HCT116 (cell line): ENCODE data around the gene PYY. TPM values are rescaled to one million over a fixed set of nuclear protein-coding genes. Genes with fewer than 3 reads are reported as not detected.

ENCODE experiments used
- ATAC-seq: fragments of 200-7000 bp; cut with Tn5 transposase; 2 replicates; pipeline ENCODE4 v1.9.1; 2020; ENCODE audit warnings: mild to moderate bottlenecking, moderate library complexity
- BruUV-seq: library from RNA; stranded (reverse); fragments of 400-500 nt; replicated peaks from 2 replicates; lab custom pipeline; 2021; lab: Mats Ljungman, UMichigan
- CTCF ChIA-PET: fragments of 300-600 bp; sonication (Branson Sonifier 250); formaldehyde crosslinking; loops from one replicate; lab custom pipeline; 2021; ENCODE audit warnings: antibody characterized with exemption; lab: Charles Lee
- POLR2A ChIA-PET: fragments of 300-600, 350-600 bp; sonication (Branson Sonifier 250); formaldehyde crosslinking; loops from one replicate; lab custom pipeline; 2021; ENCODE audit warnings: antibody characterized with exemption; lab: Charles Lee
- RAD21 ChIA-PET, 2 experiments: fragments of 300-600 bp; sonication (Branson Sonifier 250); formaldehyde crosslinking; loops; one replicate each; lab custom pipeline; 2023; ENCODE audit warnings: low total read pairs in 2 of 2; ENCODE audit not compliant: uncharacterized antibody in 2 of 2, unreplicated experiment in 2 of 2, low non-redundant PET in 1 of 2; lab: Charles Lee
- DNase-seq: peaks from one replicate; pipeline ENCODE4 v3.0.0-alpha.2; 2010; ENCODE audit warnings: low read depth, low spot score
- H2AFZ ChIP-seq: fragments of 200-600 bp; shearing (Covaris generic), sonication (generic); 2 replicates; pipeline ENCODE4 v1.6.1; 2017; ENCODE audit warnings: low read depth, mixed run types, mixed read lengths, antibody characterized with exemption, low read length; ENCODE audit not compliant: poor library complexity, severe bottlenecking
- H3K27ac ChIP-seq: 2 replicates; pipeline ENCODE4 v1.5.1; 2012; ENCODE audit warnings: low read depth, low read length
- H3K27me3 ChIP-seq: fragments of 200-600 bp; sonication (generic); 2 replicates; pipeline ENCODE4 v1.6.1; 2016; ENCODE audit warnings: mixed run types, low read length, mixed read lengths; ENCODE audit not compliant: insufficient read depth
- H3K36me3 ChIP-seq, 2 experiments: fragments of 200-500 bp in 1 of 2; fragments of 200-600 bp in 1 of 2; sonication (Bioruptor generic) in 1 of 2; sonication (generic) in 1 of 2; 2 replicates each; pipeline versions ENCODE4 v1.5.1 to v1.6.1; 2014 to 2016; ENCODE audit warnings: low read length in 2 of 2, inconsistent platforms in 1 of 2, mixed read lengths in 1 of 2, mixed run types in 1 of 2; ENCODE audit not compliant: insufficient read depth in 2 of 2, control insufficient read depth in 1 of 2
- H3K4me1 ChIP-seq, 2 experiments: fragments of 200-600 bp in 1 of 2; sonication (generic) in 1 of 2; 2 replicates each; pipeline versions ENCODE4 v1.5.1 to v1.6.1; 2012 to 2017; ENCODE audit warnings: low read length in 2 of 2, inconsistent platforms in 1 of 2, mild to moderate bottlenecking in 1 of 2, mixed read lengths in 1 of 2, mixed run types in 1 of 2, moderate library complexity in 1 of 2; ENCODE audit not compliant: insufficient read depth in 2 of 2, control insufficient read depth in 1 of 2
- H3K4me2 ChIP-seq: fragments of 200-600 bp; sonication (generic); 2 replicates; pipeline ENCODE4 v1.6.1; 2017; ENCODE audit warnings: mixed run types, low read length, mixed read lengths
- H3K4me3 ChIP-seq, 2 experiments: fragments of 200-600 bp in 1 of 2; sonication (generic) in 1 of 2; replicated peaks in 1 of 2; 2 replicates each; pipeline ENCODE4 v1.5.1; 2011 to 2016; ENCODE audit warnings: low read length in 2 of 2, control low read depth in 1 of 2, low read depth in 1 of 2, mild to moderate bottlenecking in 1 of 2, mixed read lengths in 1 of 2, mixed run types in 1 of 2
- H3K79me2 ChIP-seq: fragments of 200-600 bp; sonication (generic); 2 replicates; pipeline ENCODE4 v1.6.1; 2017; ENCODE audit warnings: mild to moderate bottlenecking, mixed run types, low read length, moderate library complexity, mixed read lengths; ENCODE audit not compliant: insufficient read depth
- H3K9ac ChIP-seq: fragments of 200-600 bp; sonication (generic); 2 replicates; pipeline ENCODE4 v1.6.1; 2016; ENCODE audit warnings: low read length, mixed read lengths
- H3K9me2 ChIP-seq: fragments of 200-600 bp; sonication (generic), shearing (Covaris generic); 2 replicates; pipeline ENCODE4 v1.6.1; 2017; ENCODE audit warnings: mixed run types, mild to moderate bottlenecking, moderate library complexity; ENCODE audit not compliant: insufficient read depth
- H3K9me3 ChIP-seq, 2 experiments: fragments of 200-500 bp in 1 of 2; fragments of 200-600 bp in 1 of 2; sonication (Bioruptor generic) in 1 of 2; sonication (generic) in 1 of 2; 2 replicates each; pipeline ENCODE4 v1.6.1; 2014 to 2017; ENCODE audit warnings: low read length in 2 of 2, mixed read lengths in 2 of 2, inconsistent platforms in 1 of 2, low read depth in 1 of 2, mild to moderate bottlenecking in 1 of 2, mixed run types in 1 of 2, moderate library complexity in 1 of 2; ENCODE audit not compliant: control insufficient read depth in 1 of 2, insufficient read depth in 1 of 2
- H4K20me1 ChIP-seq: fragments of 200-600 bp; sonication (generic), shearing (Covaris generic); 2 replicates; pipeline ENCODE4 v1.6.1; 2017; ENCODE audit warnings: mixed run types, mild to moderate bottlenecking, moderate library complexity; ENCODE audit not compliant: insufficient read depth
- CBX3 ChIP-seq: IDR thresholded peaks from 2 replicates; pipeline ENCODE4 v1.6.1; 2012; ENCODE audit warnings: low read depth
- CEBPB ChIP-seq: IDR thresholded peaks from 2 replicates; pipeline ENCODE4 v1.6.1; 2012; ENCODE audit warnings: low read depth
- EGR1 ChIP-seq: IDR thresholded peaks from 2 replicates; pipeline ENCODE4 v1.6.1; 2012; ENCODE audit warnings: low read depth
- ELF1 ChIP-seq: IDR thresholded peaks from 2 replicates; pipeline ENCODE4 v1.6.1; 2012; ENCODE audit warnings: low read depth, borderline replicate concordance
- FOSL1 ChIP-seq: IDR thresholded peaks from 2 replicates; pipeline ENCODE4 v1.6.1; 2012; ENCODE audit warnings: low read depth
- JUND ChIP-seq: IDR thresholded peaks from 2 replicates; pipeline ENCODE4 v1.6.1; 2012
- POLR2A ChIP-seq: IDR thresholded peaks from 2 replicates; pipeline ENCODE4 v1.7.0; 2011; ENCODE audit warnings: borderline replicate concordance; ENCODE audit not compliant: insufficient read depth, insufficient read length; ENCODE audit errors: extremely low read depth
- POLR2AphosphoS5 ChIP-seq: IDR thresholded peaks from 2 replicates; pipeline ENCODE4 v1.6.1; 2011; ENCODE audit warnings: mild to moderate bottlenecking, low read depth, low read length, moderate library complexity
- SP1 ChIP-seq: IDR thresholded peaks from 2 replicates; pipeline ENCODE4 v1.6.1; 2012; ENCODE audit warnings: low read depth
- TCF7L2 ChIP-seq: IDR thresholded peaks from 2 replicates; pipeline ENCODE4 v1.7.0; 2011; ENCODE audit warnings: borderline replicate concordance, inconsistent platforms; ENCODE audit not compliant: insufficient read depth, insufficient read length; ENCODE audit errors: extremely low read depth
- YY1 ChIP-seq: IDR thresholded peaks from 2 replicates; pipeline ENCODE4 v1.6.1; 2011; ENCODE audit warnings: low read length, low read depth, moderate library complexity, mild to moderate bottlenecking; ENCODE audit not compliant: insufficient replicate concordance; ENCODE audit errors: extremely low read depth
- ZFX ChIP-seq: fragments of 450-650 bp; IDR thresholded peaks from 2 replicates; pipeline ENCODE4 v1.6.1; 2017
- intact Hi-C: fragments of 100-400 bp; cut with micrococcal nuclease; formaldehyde crosslinking; loops from 2 replicates; pipeline ENCODE4 v1.10.0; 2022
- total RNA-seq: library from RNA; stranded (reverse); gene quantifications from one replicate; pipeline ENCODE4 v1.2.1, GENCODE V29; 2021; ENCODE audit not compliant: unreplicated experiment
- TF ChIP-seq, protein P1 (sequence below): IDR thresholded peaks from 2 replicates; pipeline ENCODE4 v1.6.1; 2012
- TF ChIP-seq, protein P2 (sequence below): IDR thresholded peaks from 2 replicates; pipeline ENCODE4 v1.6.1; 2012; ENCODE audit warnings: low read depth
- TF ChIP-seq, protein P3 (sequence below): IDR thresholded peaks from 2 replicates; pipeline ENCODE4 v1.6.1; 2012
- TF ChIP-seq, protein P4 (sequence below), 3 experiments: fragments of 200-600 bp in 1 of 3; sonication (generic) in 1 of 3; IDR thresholded peaks in 2 of 3; conservative IDR thresholded peaks in 1 of 3; 2 replicates each; pipeline ENCODE4 v1.5.1; 2012 to 2017; ENCODE audit warnings: low read depth in 2 of 3, low read length in 2 of 3, antibody characterized with exemption in 1 of 3, borderline replicate concordance in 1 of 3, control low read depth in 1 of 3, mild to moderate bottlenecking in 1 of 3, mixed read lengths in 1 of 3, mixed run types in 1 of 3, moderate library complexity in 1 of 3; ENCODE audit not compliant: insufficient read depth in 1 of 3
- TF ChIP-seq, protein P5 (sequence below): IDR thresholded peaks from 2 replicates; pipeline ENCODE4 v1.6.1; 2011; ENCODE audit warnings: mild to moderate bottlenecking, low read length, moderate library complexity; ENCODE audit not compliant: insufficient replicate concordance; ENCODE audit errors: extremely low read depth

Gene PYY
- total RNA-seq, 1 experiment from 2014 or later, result 0.52 TPM

DNA sequence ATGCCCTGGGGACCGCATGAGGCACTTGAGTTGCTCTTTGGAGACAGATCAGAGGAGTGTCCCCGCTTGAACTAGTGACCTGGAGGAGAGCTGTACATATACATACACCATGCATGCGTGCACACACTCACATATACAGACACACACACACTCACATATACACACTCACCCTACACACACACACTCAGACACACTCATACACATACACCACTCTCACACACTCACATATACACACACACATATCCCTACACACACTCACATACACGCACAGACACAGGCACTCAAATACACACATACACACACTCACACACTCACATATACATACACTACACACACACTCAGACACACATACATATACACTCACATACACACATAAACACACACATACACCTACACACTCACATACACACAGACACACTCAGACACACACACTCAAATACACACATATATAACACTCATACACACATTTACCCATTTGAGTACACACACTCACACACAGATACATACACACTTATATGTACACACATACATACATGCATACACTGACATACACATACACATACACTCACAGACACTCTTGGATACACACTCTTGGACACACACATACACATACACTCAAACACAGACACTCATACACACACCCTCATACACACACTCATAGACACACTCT, 41.0 kb downstream of the PYY start (continued):
- TF ChIP-seq, protein P1, sequence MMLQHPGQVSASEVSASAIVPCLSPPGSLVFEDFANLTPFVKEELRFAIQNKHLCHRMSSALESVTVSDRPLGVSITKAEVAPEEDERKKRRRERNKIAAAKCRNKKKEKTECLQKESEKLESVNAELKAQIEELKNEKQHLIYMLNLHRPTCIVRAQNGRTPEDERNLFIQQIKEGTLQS, result no peak
- TF ChIP-seq POLR2AphosphoS5, result no peak
- no peak for TF ChIP-seq EGR1

DNA sequence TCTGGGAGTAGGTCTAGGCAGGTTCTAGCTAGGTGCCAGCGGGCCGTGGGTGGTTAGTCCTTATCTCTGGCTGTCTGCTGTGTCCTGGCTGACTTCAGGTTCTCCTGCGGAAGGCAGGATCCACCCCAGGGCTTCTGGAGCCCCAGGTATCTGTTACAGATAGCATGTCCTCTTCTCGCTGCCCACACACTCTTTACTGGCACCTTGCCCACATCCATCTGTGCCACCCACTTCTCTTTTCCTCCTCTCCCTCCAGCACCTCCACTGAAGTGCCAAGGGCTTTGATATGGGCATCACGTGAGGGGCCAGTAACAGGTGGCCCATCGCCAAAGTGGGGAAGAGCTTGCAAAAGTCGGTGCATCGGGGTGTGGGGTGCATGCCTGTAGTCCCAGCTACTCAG, 41.8 kb downstream of the PYY start:
- intact Hi-C loops, result no loop called here
- Histone ChIP-seq H3K9ac (no peak overlapping the region), H3K36me3 (no peaks in the 10 kb centered on the region), H2AFZ (no peak overlapping the region), H3K4me2 (no peak overlapping the region), H3K9me3 (no peaks in the 10 kb centered on the region), H3K9me2 (no peaks in the 10 kb centered on the region), H4K20me1 (no peaks in the 10 kb centered on the region), H3K27me3 (no peaks in the 10 kb centered on the region), H3K79me2 (no peaks in the 10 kb centered on the region), H3K4me3 (no peak overlapping the region), H3K27ac (no peak overlapping the region), H3K4me1 (peaks cover 10 to 18% of the 10 kb centered on the region in 2 experiments)
- DNase-seq (no peak), ATAC-seq (no peak)
- CTCF ChIA-PET, result no interaction called here
- RAD21 ChIA-PET, result no interaction called here
- POLR2A ChIA-PET, result no interaction called here
- no TSS peak for BruUV-seq
- TF ChIP-seq, protein P2, sequence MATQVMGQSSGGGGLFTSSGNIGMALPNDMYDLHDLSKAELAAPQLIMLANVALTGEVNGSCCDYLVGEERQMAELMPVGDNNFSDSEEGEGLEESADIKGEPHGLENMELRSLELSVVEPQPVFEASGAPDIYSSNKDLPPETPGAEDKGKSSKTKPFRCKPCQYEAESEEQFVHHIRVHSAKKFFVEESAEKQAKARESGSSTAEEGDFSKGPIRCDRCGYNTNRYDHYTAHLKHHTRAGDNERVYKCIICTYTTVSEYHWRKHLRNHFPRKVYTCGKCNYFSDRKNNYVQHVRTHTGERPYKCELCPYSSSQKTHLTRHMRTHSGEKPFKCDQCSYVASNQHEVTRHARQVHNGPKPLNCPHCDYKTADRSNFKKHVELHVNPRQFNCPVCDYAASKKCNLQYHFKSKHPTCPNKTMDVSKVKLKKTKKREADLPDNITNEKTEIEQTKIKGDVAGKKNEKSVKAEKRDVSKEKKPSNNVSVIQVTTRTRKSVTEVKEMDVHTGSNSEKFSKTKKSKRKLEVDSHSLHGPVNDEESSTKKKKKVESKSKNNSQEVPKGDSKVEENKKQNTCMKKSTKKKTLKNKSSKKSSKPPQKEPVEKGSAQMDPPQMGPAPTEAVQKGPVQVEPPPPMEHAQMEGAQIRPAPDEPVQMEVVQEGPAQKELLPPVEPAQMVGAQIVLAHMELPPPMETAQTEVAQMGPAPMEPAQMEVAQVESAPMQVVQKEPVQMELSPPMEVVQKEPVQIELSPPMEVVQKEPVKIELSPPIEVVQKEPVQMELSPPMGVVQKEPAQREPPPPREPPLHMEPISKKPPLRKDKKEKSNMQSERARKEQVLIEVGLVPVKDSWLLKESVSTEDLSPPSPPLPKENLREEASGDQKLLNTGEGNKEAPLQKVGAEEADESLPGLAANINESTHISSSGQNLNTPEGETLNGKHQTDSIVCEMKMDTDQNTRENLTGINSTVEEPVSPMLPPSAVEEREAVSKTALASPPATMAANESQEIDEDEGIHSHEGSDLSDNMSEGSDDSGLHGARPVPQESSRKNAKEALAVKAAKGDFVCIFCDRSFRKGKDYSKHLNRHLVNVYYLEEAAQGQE, result no peak
- TF ChIP-seq POLR2AphosphoS5 (no peak), JUND (no peak), POLR2A (no peak), ELF1 (no peak), TCF7L2 (no peak), YY1 (no peak), ZFX (no peak), CEBPB (no peak), CBX3 (no peak), EGR1 (no peak), SP1 (no peak), FOSL1 (no peak)
- TF ChIP-seq, protein P3, sequence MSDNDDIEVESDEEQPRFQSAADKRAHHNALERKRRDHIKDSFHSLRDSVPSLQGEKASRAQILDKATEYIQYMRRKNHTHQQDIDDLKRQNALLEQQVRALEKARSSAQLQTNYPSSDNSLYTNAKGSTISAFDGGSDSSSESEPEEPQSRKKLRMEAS, result no peak
- TF ChIP-seq, protein P4, sequence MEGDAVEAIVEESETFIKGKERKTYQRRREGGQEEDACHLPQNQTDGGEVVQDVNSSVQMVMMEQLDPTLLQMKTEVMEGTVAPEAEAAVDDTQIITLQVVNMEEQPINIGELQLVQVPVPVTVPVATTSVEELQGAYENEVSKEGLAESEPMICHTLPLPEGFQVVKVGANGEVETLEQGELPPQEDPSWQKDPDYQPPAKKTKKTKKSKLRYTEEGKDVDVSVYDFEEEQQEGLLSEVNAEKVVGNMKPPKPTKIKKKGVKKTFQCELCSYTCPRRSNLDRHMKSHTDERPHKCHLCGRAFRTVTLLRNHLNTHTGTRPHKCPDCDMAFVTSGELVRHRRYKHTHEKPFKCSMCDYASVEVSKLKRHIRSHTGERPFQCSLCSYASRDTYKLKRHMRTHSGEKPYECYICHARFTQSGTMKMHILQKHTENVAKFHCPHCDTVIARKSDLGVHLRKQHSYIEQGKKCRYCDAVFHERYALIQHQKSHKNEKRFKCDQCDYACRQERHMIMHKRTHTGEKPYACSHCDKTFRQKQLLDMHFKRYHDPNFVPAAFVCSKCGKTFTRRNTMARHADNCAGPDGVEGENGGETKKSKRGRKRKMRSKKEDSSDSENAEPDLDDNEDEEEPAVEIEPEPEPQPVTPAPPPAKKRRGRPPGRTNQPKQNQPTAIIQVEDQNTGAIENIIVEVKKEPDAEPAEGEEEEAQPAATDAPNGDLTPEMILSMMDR (IDR thresholded peaks at IDR 0.05 in 2 of 3, conservative IDR thresholded peaks at IDR 0.05 in 1 of 3; ENCODE audit: borderline replicate concordance in 1 of 3, insufficient read depth in 1 of 3, low read depth in 2 of 3, low read length in 2 of 3), result no peak
- TF ChIP-seq, protein P1, result no peak
- TF ChIP-seq, protein P5, sequence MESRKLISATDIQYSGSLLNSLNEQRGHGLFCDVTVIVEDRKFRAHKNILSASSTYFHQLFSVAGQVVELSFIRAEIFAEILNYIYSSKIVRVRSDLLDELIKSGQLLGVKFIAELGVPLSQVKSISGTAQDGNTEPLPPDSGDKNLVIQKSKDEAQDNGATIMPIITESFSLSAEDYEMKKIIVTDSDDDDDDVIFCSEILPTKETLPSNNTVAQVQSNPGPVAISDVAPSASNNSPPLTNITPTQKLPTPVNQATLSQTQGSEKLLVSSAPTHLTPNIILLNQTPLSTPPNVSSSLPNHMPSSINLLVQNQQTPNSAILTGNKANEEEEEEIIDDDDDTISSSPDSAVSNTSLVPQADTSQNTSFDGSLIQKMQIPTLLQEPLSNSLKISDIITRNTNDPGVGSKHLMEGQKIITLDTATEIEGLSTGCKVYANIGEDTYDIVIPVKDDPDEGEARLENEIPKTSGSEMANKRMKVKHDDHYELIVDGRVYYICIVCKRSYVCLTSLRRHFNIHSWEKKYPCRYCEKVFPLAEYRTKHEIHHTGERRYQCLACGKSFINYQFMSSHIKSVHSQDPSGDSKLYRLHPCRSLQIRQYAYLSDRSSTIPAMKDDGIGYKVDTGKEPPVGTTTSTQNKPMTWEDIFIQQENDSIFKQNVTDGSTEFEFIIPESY, result no peak
